ENCODE results near the gene OASL.
"Not testable (repeated sequence)": the region's sequence is repeated elsewhere in the genome, so short reads cannot be mapped to it uniquely, and the experiment has no call there.

Gene OASL, protein sequence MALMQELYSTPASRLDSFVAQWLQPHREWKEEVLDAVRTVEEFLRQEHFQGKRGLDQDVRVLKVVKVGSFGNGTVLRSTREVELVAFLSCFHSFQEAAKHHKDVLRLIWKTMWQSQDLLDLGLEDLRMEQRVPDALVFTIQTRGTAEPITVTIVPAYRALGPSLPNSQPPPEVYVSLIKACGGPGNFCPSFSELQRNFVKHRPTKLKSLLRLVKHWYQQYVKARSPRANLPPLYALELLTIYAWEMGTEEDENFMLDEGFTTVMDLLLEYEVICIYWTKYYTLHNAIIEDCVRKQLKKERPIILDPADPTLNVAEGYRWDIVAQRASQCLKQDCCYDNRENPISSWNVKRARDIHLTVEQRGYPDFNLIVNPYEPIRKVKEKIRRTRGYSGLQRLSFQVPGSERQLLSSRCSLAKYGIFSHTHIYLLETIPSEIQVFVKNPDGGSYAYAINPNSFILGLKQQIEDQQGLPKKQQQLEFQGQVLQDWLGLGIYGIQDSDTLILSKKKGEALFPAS

GRCh38 chr12:121038861-121039668, at the start of gene OASL:
OASL (minus strand) TSS chr12:121039246; CDS start chr12:121038971, 275 bp downstream.
- peak; percentile 27 to 87 for DNase-seq (ENCODE audit: low spot score in 2 of 2)
- Mint-ChIP-seq H3K27ac (peak within 1 kb of the TSS; percentile 81), H3K4me1 (peaks cover 47% of the 10 kb centered on the region), H3K36me3 (peaks cover 24% of the 10 kb centered on the region), H3K9me3 (no peaks in the 10 kb centered on the region), H3K4me3 (peak within 1 kb of the TSS; percentile 85)
- peak; percentile 64 for ATAC-seq

- no peak for ATAC-seq
- no peak overlapping the region for H3K4me3 Mint-ChIP-seq
- peak overlapping the region; percentile 24 for H3K27ac Mint-ChIP-seq
- DNase-seq (ENCODE audit: low spot score in 2 of 2) = no peak
- no peaks in the 10 kb centered on the region for H3K36me3 Mint-ChIP-seq
- peaks cover 33% of the 10 kb centered on the region for H3K4me1 Mint-ChIP-seq
- no peaks in the 10 kb centered on the region for H3K9me3 Mint-ChIP-seq
Observed at GRCh38 chr12:121088195-121088585, 49.1 kb upstream of the OASL start.

- Mint-ChIP-seq H3K36me3 (no peaks in the 10 kb centered on the region), H3K9me3 (no peaks in the 10 kb centered on the region), H3K27ac (peak overlapping the region; percentile 24), H3K4me1 (peaks cover 28% of the 10 kb centered on the region), H3K4me3 (no peak overlapping the region)
- DNase-seq (ENCODE audit: low spot score in 2 of 2) (peak in 1 of 2 donors; percentile 29), ATAC-seq (no peak)
Observed at GRCh38 chr12:121087467-121088194, 48.6 kb upstream of the OASL start.

GRCh38 chr12:121086781-121087295, 47.8 kb upstream of the OASL start:
- no peaks in the 10 kb centered on the region for H3K9me3 Mint-ChIP-seq
- peak overlapping the region; percentile 45 for H3K27ac Mint-ChIP-seq
- no peaks in the 10 kb centered on the region for H3K36me3 Mint-ChIP-seq
- peak in 1 of 2 donors; percentile 17 for DNase-seq (ENCODE audit: low spot score in 2 of 2)
- peaks cover 20% of the 10 kb centered on the region for H3K4me1 Mint-ChIP-seq
- H3K4me3 Mint-ChIP-seq = no peak overlapping the region
- ATAC-seq = no peak

GRCh38 chr12:121085506-121086353, 46.7 kb upstream of the OASL start:
- DNase-seq (ENCODE audit: low spot score in 2 of 2) = no peak

GRCh38 chr12:121085069-121085468, 46.0 kb upstream of the OASL start:
- ATAC-seq = no peak
- no peak overlapping the region for H3K27ac Mint-ChIP-seq
- no peak for DNase-seq (ENCODE audit: low spot score in 2 of 2)
- no peak overlapping the region for H3K4me3 Mint-ChIP-seq
- H3K9me3 Mint-ChIP-seq = no peaks in the 10 kb centered on the region
- H3K36me3 Mint-ChIP-seq = no peaks in the 10 kb centered on the region
- peaks cover 14% of the 10 kb centered on the region for H3K4me1 Mint-ChIP-seq

More at GRCh38 chr12:121085506-121086353, 46.7 kb upstream of the OASL start:
- Mint-ChIP-seq H3K4me3 (no peak overlapping the region), H3K9me3 (no peaks in the 10 kb centered on the region), H3K4me1 (peaks cover 14% of the 10 kb centered on the region), H3K27ac (peak overlapping the region; percentile 45), H3K36me3 (no peaks in the 10 kb centered on the region)
- ATAC-seq = no peak

DNA sequence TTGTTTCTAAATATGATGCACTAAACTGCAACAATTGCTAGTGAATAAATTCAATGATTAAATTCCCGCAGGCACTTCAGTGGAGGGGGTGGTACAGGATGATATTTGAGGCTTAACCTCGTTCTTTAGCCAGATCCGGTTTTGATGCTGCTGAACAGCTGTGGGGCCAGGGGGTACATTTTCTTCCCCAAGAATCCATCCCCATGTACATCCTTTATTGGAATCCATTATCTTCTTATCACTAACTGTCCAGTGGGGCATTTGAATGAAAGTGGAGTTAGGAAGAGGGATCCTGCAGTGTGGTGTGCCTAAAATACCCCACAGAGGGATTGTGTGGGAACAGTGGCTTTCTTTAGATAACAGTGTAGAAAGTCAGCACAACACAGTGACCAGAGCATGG, 45.2 kb upstream of the OASL start:
- no peak for ATAC-seq
- DNase-seq (ENCODE audit: low spot score in 2 of 2) = no peak
- Mint-ChIP-seq H3K4me3 (no peak overlapping the region), H3K4me1 (peaks cover 14% of the 10 kb centered on the region), H3K9me3 (no peaks in the 10 kb centered on the region), H3K27ac (no peak overlapping the region), H3K36me3 (no peaks in the 10 kb centered on the region)

DNA sequence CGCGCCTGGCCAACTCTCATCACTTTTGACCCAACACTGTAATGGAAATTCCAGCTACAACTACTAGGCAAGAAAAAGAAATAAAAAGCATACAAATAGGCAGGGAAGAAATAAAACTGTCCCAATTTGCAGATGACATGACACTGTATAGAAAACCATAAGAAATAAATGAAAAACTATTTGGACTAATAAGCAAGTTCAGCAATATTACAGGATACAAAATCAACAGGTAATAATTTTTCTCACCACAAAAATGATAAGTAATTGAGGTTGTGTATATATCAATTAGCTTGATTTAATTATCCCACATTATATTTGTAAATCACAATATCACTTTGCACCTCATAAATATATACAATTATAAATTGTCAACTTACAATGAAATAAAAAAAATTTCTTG, 41.9 kb upstream of the OASL start:
- ATAC-seq = no peak
- H3K27ac Mint-ChIP-seq = no peak overlapping the region
- H3K4me1 Mint-ChIP-seq = no peaks in the 10 kb centered on the region
- H3K9me3 Mint-ChIP-seq = no peaks in the 10 kb centered on the region
- DNase-seq (ENCODE audit: low spot score in 2 of 2) = no peak
- H3K4me3 Mint-ChIP-seq = no peak overlapping the region
- no peaks in the 10 kb centered on the region for H3K36me3 Mint-ChIP-seq

- no peaks in the 10 kb centered on the region for H3K4me1 Mint-ChIP-seq
- H3K9me3 Mint-ChIP-seq = no peaks in the 10 kb centered on the region
- H3K4me3 Mint-ChIP-seq = no peak overlapping the region
- no peak for ATAC-seq
- H3K36me3 Mint-ChIP-seq = no peaks in the 10 kb centered on the region
- DNase-seq (ENCODE audit: low spot score in 2 of 2) = peak in 1 of 2 donors; percentile 38
- no peak overlapping the region for H3K27ac Mint-ChIP-seq
Observed at GRCh38 chr12:121079736-121080272, 40.8 kb upstream of the OASL start.

- not testable (repeated sequence) for H3K27ac Mint-ChIP-seq; H3K36me3 Mint-ChIP-seq; ATAC-seq; H3K4me3 Mint-ChIP-seq; H3K4me1 Mint-ChIP-seq; H3K9me3 Mint-ChIP-seq; DNase-seq (ENCODE audit: low spot score in 2 of 2)
Observed at GRCh38 chr12:121077440-121077839, 38.4 kb upstream of the OASL start.

- not testable (repeated sequence) for DNase-seq (ENCODE audit: low spot score in 2 of 2); H3K27ac Mint-ChIP-seq; H3K4me1 Mint-ChIP-seq; H3K4me3 Mint-ChIP-seq; ATAC-seq; H3K9me3 Mint-ChIP-seq; H3K36me3 Mint-ChIP-seq
Observed at GRCh38 chr12:121075911-121076310, 36.9 kb upstream of the OASL start.

GRCh38 chr12:121072147-121072546, 33.1 kb upstream of the OASL start:
- DNase-seq (ENCODE audit: low spot score in 2 of 2) = no peak
- H3K9me3 Mint-ChIP-seq = peaks cover 9% of the 10 kb centered on the region

GRCh38 chr12:121069206-121069605, 30.2 kb upstream of the OASL start:
- Mint-ChIP-seq H3K4me1 (no peaks in the 10 kb centered on the region), H3K4me3 (no peak overlapping the region), H3K9me3 (peaks cover 9% of the 10 kb centered on the region), H3K27ac (no peak overlapping the region), H3K36me3 (no peaks in the 10 kb centered on the region)
- ATAC-seq (no peak), DNase-seq (ENCODE audit: low spot score in 2 of 2) (no peak)

More at GRCh38 chr12:121072147-121072546, 33.1 kb upstream of the OASL start:
- no peak overlapping the region for H3K27ac Mint-ChIP-seq
- ATAC-seq = no peak
- no peaks in the 10 kb centered on the region for H3K4me1 Mint-ChIP-seq
- H3K36me3 Mint-ChIP-seq = no peaks in the 10 kb centered on the region
- no peak overlapping the region for H3K4me3 Mint-ChIP-seq

- ATAC-seq (no peak), DNase-seq (ENCODE audit: low spot score in 2 of 2) (no peak)
- Mint-ChIP-seq H3K27ac (peak overlapping the region; percentile 37), H3K36me3 (no peaks in the 10 kb centered on the region), H3K4me1 (peaks cover 4% of the 10 kb centered on the region), H3K4me3 (no peak overlapping the region), H3K9me3 (no peaks in the 10 kb centered on the region)
Observed at GRCh38 chr12:121065345-121065744, 26.3 kb upstream of the OASL start.
